H1 (cell line): Measurements from ENCODE around the gene FAM241A. TPM values are rescaled to one million over a fixed set of nuclear protein-coding genes. Genes with fewer than 3 reads are reported as not detected.

Experiments used
- CTCF ChIA-PET: fragments of 300-600 bp; sonication (Branson Sonifier 250); formaldehyde crosslinking; loops from one replicate; lab custom pipeline; 2021; ENCODE audit not compliant: partially characterized antibody; lab: Charles Lee
- POLR2A ChIA-PET: fragments of 300-600 bp; sonication (Branson Sonifier 250); formaldehyde crosslinking; loops from one replicate; lab custom pipeline; 2021; ENCODE audit warnings: inconsistent platforms; ENCODE audit not compliant: partially characterized antibody; lab: Charles Lee
- DNase-seq, 2 experiments: peaks; one replicate each; pipeline versions ENCODE4 v3.0.0 to v3.0.0-alpha.2; 2010 to 2022; ENCODE audit warnings: low spot score in 2 of 2, low read depth in 1 of 2, mixed read lengths in 1 of 2
- FAIRE-seq: peaks from 2 replicates; lab custom pipeline; 2011; peaks lifted over from hg19 to GRCh38; lab: Jason Lieb, UNC
- H2AFZ ChIP-seq: 2 replicates; pipeline ENCODE4 v1.8.1; 2012; ENCODE audit warnings: low read length, inconsistent platforms
- H2AK5ac ChIP-seq: 2 replicates; pipeline ENCODE4 v1.6.1; 2013; ENCODE audit warnings: low read depth, low read length
- H2BK120ac ChIP-seq: replicated peaks from 2 replicates; pipeline ENCODE3; 2013; ENCODE audit warnings: low read depth, low read length, inconsistent platforms
- H2BK12ac ChIP-seq: 2 replicates; pipeline ENCODE4 v1.6.1; 2013; ENCODE audit warnings: low read depth, low read length
- H2BK15ac ChIP-seq: 2 replicates; pipeline ENCODE4 v1.6.1; 2013; ENCODE audit warnings: low read length
- H2BK20ac ChIP-seq: 2 replicates; pipeline ENCODE4 v1.6.1; 2013; ENCODE audit warnings: low read length
- H2BK5ac ChIP-seq: 2 replicates; pipeline ENCODE4 v1.6.1; 2013; ENCODE audit warnings: low read depth, low read length
- H3K14ac ChIP-seq: 2 replicates; pipeline ENCODE4 v1.6.1; 2013; ENCODE audit warnings: inconsistent platforms; ENCODE audit not compliant: insufficient read length
- H3K18ac ChIP-seq: 2 replicates; pipeline ENCODE4 v1.6.1; 2013; ENCODE audit warnings: low read length; ENCODE audit errors: extremely low read depth
- H3K23ac ChIP-seq: 2 replicates; pipeline ENCODE4 v1.6.1; 2013; ENCODE audit warnings: inconsistent platforms; ENCODE audit not compliant: insufficient read length
- H3K23me2 ChIP-seq: 2 replicates; pipeline ENCODE4 v1.6.1; 2013; ENCODE audit warnings: low read depth, low read length
- H3K27ac ChIP-seq: 2 replicates; pipeline ENCODE4 v1.6.1; 2011; ENCODE audit warnings: low read depth, low read length, inconsistent platforms
- H3K27me3 ChIP-seq, 4 experiments: replicated peaks in 1 of 4; 1 replicate in 1 of 4; 2 replicates in 3 of 4; pipeline versions ENCODE4 v1.6.1 to v1.8.1; 2011 to 2013; ENCODE audit warnings: low read length in 3 of 4, mild to moderate bottlenecking in 3 of 4, inconsistent platforms in 2 of 4, mixed read lengths in 2 of 4, moderate library complexity in 1 of 4; ENCODE audit not compliant: control insufficient read depth in 3 of 4, insufficient read depth in 3 of 4; ENCODE audit errors: extremely low read depth in 1 of 4
- H3K36me3 ChIP-seq, 4 experiments: 2 replicates each; pipeline versions ENCODE4 v1.6.1 to v1.8.1; 2011 to 2013; ENCODE audit warnings: mild to moderate bottlenecking in 4 of 4, low read length in 3 of 4, moderate library complexity in 2 of 4, control low read depth in 1 of 4, inconsistent platforms in 1 of 4; ENCODE audit not compliant: insufficient read depth in 4 of 4, control insufficient read depth in 2 of 4
- H3K4ac ChIP-seq: replicated peaks from 2 replicates; pipeline ENCODE3; 2013; ENCODE audit warnings: low read length, low read depth, mixed read lengths, inconsistent platforms; ENCODE audit not compliant: insufficient read length
- H3K4me1 ChIP-seq, 4 experiments: replicated peaks in 1 of 4; 1 replicate in 1 of 4; 2 replicates in 3 of 4; pipeline versions ENCODE4 v1.6.1 to v1.8.1; 2011 to 2013; ENCODE audit warnings: low read length in 3 of 4, inconsistent platforms in 2 of 4, mixed read lengths in 1 of 4; ENCODE audit not compliant: insufficient read depth in 4 of 4, control insufficient read depth in 3 of 4
- H3K4me2 ChIP-seq, 2 experiments: 2 replicates each; pipeline versions ENCODE4 v1.6.1 to v1.8.1; 2011 to 2013; ENCODE audit warnings: low read depth in 2 of 2, low read length in 2 of 2, control low read depth in 1 of 2, inconsistent platforms in 1 of 2, mild to moderate bottlenecking in 1 of 2; ENCODE audit not compliant: insufficient read depth in 1 of 2
- H3K4me3 ChIP-seq, 4 experiments: fragments of 200-600, 300-600 bp in 1 of 4; sonication (generic), shearing (Covaris generic), sonication (Bioruptor Twin) in 1 of 4; 2 replicates each; pipeline versions ENCODE4 v1.5.1 to v1.8.1; 2011 to 2016; ENCODE audit warnings: low read length in 4 of 4, low read depth in 3 of 4, control low read depth in 2 of 4, inconsistent platforms in 2 of 4, mild to moderate bottlenecking in 2 of 4, mixed read lengths in 1 of 4, moderate library complexity in 1 of 4; ENCODE audit not compliant: insufficient read depth in 2 of 4; ENCODE audit errors: extremely low read depth in 1 of 4
- H3K56ac ChIP-seq: replicated peaks from 2 replicates; pipeline ENCODE3; 2013; ENCODE audit warnings: low read depth, mild to moderate bottlenecking, mixed read lengths, low read length, inconsistent platforms; ENCODE audit not compliant: insufficient read length
- H3K79me1 ChIP-seq: 2 replicates; pipeline ENCODE4 v1.6.1; 2013; ENCODE audit warnings: low read depth, low read length, control low read depth
- H3K79me2 ChIP-seq, 2 experiments: 2 replicates each; pipeline versions ENCODE4 v1.6.1 to v1.8.1; 2012 to 2013; ENCODE audit warnings: low read length in 2 of 2, mild to moderate bottlenecking in 2 of 2, inconsistent platforms in 1 of 2; ENCODE audit not compliant: insufficient read depth in 2 of 2, control insufficient read depth in 1 of 2
- H3K9ac ChIP-seq, 4 experiments: replicated peaks in 1 of 4; 1 replicate in 1 of 4; 2 replicates in 3 of 4; pipeline versions ENCODE4 v1.6.1 to v1.8.1; 2011 to 2013; ENCODE audit warnings: low read depth in 3 of 4, low read length in 3 of 4, control low read depth in 2 of 4, mild to moderate bottlenecking in 2 of 4, moderate library complexity in 2 of 4, inconsistent platforms in 1 of 4; ENCODE audit errors: extremely low read depth in 1 of 4
- H3K9me3 ChIP-seq, 2 experiments: 2 replicates each; pipeline versions ENCODE4 v1.6.1 to v1.8.1; 2012 to 2013; ENCODE audit warnings: mild to moderate bottlenecking in 2 of 2, moderate library complexity in 2 of 2, control low read depth in 1 of 2, inconsistent platforms in 1 of 2, low read depth in 1 of 2, low read length in 1 of 2, mixed read lengths in 1 of 2; ENCODE audit not compliant: insufficient read depth in 2 of 2
- H4K20me1 ChIP-seq, 2 experiments: replicated peaks in 1 of 2; 2 replicates each; pipeline versions ENCODE3 to v1.8.1; 2011 to 2013; ENCODE audit warnings: inconsistent platforms in 2 of 2, low read length in 2 of 2, mild to moderate bottlenecking in 1 of 2; ENCODE audit not compliant: insufficient read depth in 2 of 2, control insufficient read depth in 1 of 2
- H4K5ac ChIP-seq: 2 replicates; pipeline ENCODE4 v1.6.1; 2013; ENCODE audit warnings: low read length, low read depth, mixed read lengths, inconsistent platforms; ENCODE audit not compliant: insufficient read length
- H4K8ac ChIP-seq: 2 replicates; pipeline ENCODE4 v1.8.0; 2013; ENCODE audit warnings: mild to moderate bottlenecking, moderate library complexity, low read length, inconsistent platforms; ENCODE audit not compliant: insufficient read depth; ENCODE audit errors: extremely low read depth
- H4K91ac ChIP-seq: replicated peaks from 2 replicates; pipeline ENCODE3; 2013; ENCODE audit warnings: low read length, mixed read lengths, inconsistent platforms; ENCODE audit not compliant: insufficient read length
- BCL11A ChIP-seq, 2 experiments: IDR thresholded peaks; one replicate each; pipeline ENCODE4 v1.6.1; 2011; ENCODE audit warnings: low read depth in 2 of 2, low read length in 2 of 2, mild to moderate bottlenecking in 2 of 2
- BRCA1 ChIP-seq: IDR thresholded peaks from 2 replicates; pipeline ENCODE4 v1.6.1; 2012; ENCODE audit warnings: low read depth, low read length, improper control_type of control experiment
- CHD1 ChIP-seq: IDR thresholded peaks from 2 replicates; pipeline ENCODE4 v1.6.1; 2012; ENCODE audit warnings: low read depth, low read length, improper control_type of control experiment
- CREB1 ChIP-seq: IDR thresholded peaks from 2 replicates; pipeline ENCODE4 v1.6.1; 2012; ENCODE audit warnings: inconsistent platforms
- CTBP2 ChIP-seq: IDR thresholded peaks from 2 replicates; pipeline ENCODE4 v1.7.0; 2011; ENCODE audit warnings: borderline replicate concordance, mild to moderate bottlenecking, moderate library complexity, mixed read lengths, low read length; ENCODE audit not compliant: insufficient read depth, insufficient read length
- HDAC2 ChIP-seq, 2 experiments: fragments of 300-600 bp in 1 of 2; sonication (generic) in 1 of 2; IDR thresholded peaks; 2 replicates each; pipeline ENCODE4 v1.6.1; 2011 to 2012; ENCODE audit warnings: low read depth in 2 of 2, low read length in 2 of 2, mild to moderate bottlenecking in 2 of 2, moderate library complexity in 2 of 2, borderline replicate concordance in 1 of 2, inconsistent platforms in 1 of 2
- JUN ChIP-seq: IDR thresholded peaks from 2 replicates; pipeline ENCODE4 v1.6.1; 2011; ENCODE audit warnings: low read depth, mild to moderate bottlenecking, improper control_type of control experiment, low read length
- POLR2A ChIP-seq, 2 experiments: IDR thresholded peaks; 1 replicate in 1 of 2; 2 replicates in 1 of 2; pipeline ENCODE4 v1.6.1; 2011; ENCODE audit warnings: low read depth in 2 of 2, low read length in 2 of 2, mild to moderate bottlenecking in 2 of 2; ENCODE audit errors: control extremely low read depth in 1 of 2
- POLR2AphosphoS5 ChIP-seq: IDR thresholded peaks from 2 replicates; pipeline ENCODE4 v1.6.1; 2011; ENCODE audit warnings: low read depth, low read length
- POU5F1 ChIP-seq: IDR thresholded peaks from 2 replicates; pipeline ENCODE4 v1.6.1; 2011; ENCODE audit warnings: low read depth, mild to moderate bottlenecking, low read length, moderate library complexity
- RAD21 ChIP-seq, 2 experiments: IDR thresholded peaks in 1 of 2; conservative IDR thresholded peaks in 1 of 2; 2 replicates each; pipeline ENCODE4 v1.6.1; 2011; ENCODE audit warnings: low read depth in 2 of 2, low read length in 2 of 2, improper control_type of control experiment in 1 of 2, inconsistent platforms in 1 of 2, mild to moderate bottlenecking in 1 of 2, moderate library complexity in 1 of 2
- SP1 ChIP-seq: IDR thresholded peaks from 2 replicates; pipeline ENCODE4 v1.6.1; 2011; ENCODE audit warnings: low read depth, low read length
- TAF7 ChIP-seq: optimal IDR thresholded peaks from 2 replicates; pipeline ENCODE3; 2011; ENCODE audit warnings: low read depth, mild to moderate bottlenecking, inconsistent platforms, low read length, moderate library complexity, borderline replicate concordance
- YY1 ChIP-seq: IDR thresholded peaks from 2 replicates; pipeline ENCODE4 v1.6.1; 2011; ENCODE audit warnings: low read depth, mild to moderate bottlenecking, low read length
- WGBS, 2 experiments: shearing (Covaris generic) in 1 of 2; methylation state at CpG; one replicate each; pipeline versions ENCODE4 v1.1.6 to v1.1.7; 2013 to 2015; ENCODE audit warnings: low lambda C conversion rate in 2 of 2, mixed read lengths in 2 of 2, inconsistent platforms in 1 of 2, low coverage in 1 of 2, missing lambda C conversion rate in 1 of 2; ENCODE audit not compliant: insufficient replicate concordance in 2 of 2, insufficient coverage in 1 of 2, insufficient read length in 1 of 2; ENCODE audit errors: extremely low coverage in 1 of 2, missing lambda C conversion rate in 1 of 2; 5-methylcytosine and 5-hydroxymethylcytosine counted together
- polyA plus RNA-seq, 7 experiments: library from polyadenylated mRNA; depleted of rRNA in 3 of 7; stranded (reverse) in 5 of 7; unstranded in 2 of 7; fragments of >200 nt in 5 of 7; fragments of 200-250 nt in 2 of 7; gene quantifications; 1 replicate in 5 of 7; 2 replicates in 1 of 7; 4 replicates in 1 of 7; pipeline versions ENCODE4 v1.2.1 to v1.2.3, GENCODE V29; 2011 to 2013; ENCODE audit warnings: missing spikeins in 2 of 7, mixed read lengths in 2 of 7
- total RNA-seq: library from RNA; stranded (reverse); fragmentation: NEBNext Ultra II Directional; extraction: Animal tissue kit (Norgen Biotek cat#: 25700); gene quantifications from 2 replicates; pipeline ENCODE4 v1.2.1, GENCODE V29; 2021
- TF ChIP-seq, protein P1 (sequence below): IDR thresholded peaks from 2 replicates; pipeline ENCODE4 v1.6.1; 2012; ENCODE audit warnings: inconsistent platforms

FAM241A gene
- total and polyA plus RNA-seq, 2 of the 8 experiments (the other 6 are each of a cell fraction or from before 2014, with no cell fraction given), result 0.20 to 0.73 TPM

DNA sequence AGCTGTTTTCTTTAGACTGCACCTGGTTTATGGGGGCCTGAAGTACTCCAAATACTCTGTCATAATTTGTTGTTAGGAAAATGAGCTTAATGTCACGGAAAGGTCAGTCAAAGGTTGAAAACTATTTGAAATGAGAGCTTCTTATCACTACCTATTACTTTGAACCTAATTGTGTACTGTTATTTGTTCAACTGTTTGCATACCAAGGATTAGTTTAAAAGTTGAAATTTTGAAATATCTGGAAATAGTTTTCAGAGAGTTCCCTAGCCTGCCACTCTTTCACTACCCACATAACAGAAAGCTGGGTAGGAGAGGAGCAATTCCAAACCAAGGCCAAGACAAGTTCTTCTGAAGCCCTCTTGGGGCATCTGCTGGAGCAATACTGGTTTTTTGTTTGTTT, 58.3 kb downstream of the FAM241A start:
- CTCF ChIA-PET, result interaction anchor here (0.9 to 1.8 kb wide), 3 partner anchors 10 to 118 kb away, joined by 3 to 4 read pairs (median 3); no protein-coding TSS in a partner anchor
- POLR2A ChIA-PET, result no interaction called here
- TF ChIP-seq JUN (no peak), RAD21 (IDR thresholded peaks at IDR 0.05 in 1 of 2, conservative IDR thresholded peaks at IDR 0.05 in 1 of 2; ENCODE audit: low read depth in 2 of 2, low read length in 2 of 2) (no peak), HDAC2 (IDR thresholded peaks at IDR 0.05; ENCODE audit: borderline replicate concordance in 1 of 2, low read depth in 2 of 2, low read length in 2 of 2) (no peak), BCL11A (IDR thresholded peaks at IDR 0.05; ENCODE audit: low read depth in 2 of 2, low read length in 2 of 2) (no peak), CHD1 (no peak), SP1 (no peak), POU5F1 (no peak), CTBP2 (no peak), POLR2AphosphoS5 (no peak), POLR2A (IDR thresholded peaks at IDR 0.05; ENCODE audit: control extremely low read depth in 1 of 2, low read depth in 2 of 2, low read length in 2 of 2) (no peak), TAF7 (no peak), CREB1 (no peak), YY1 (no peak), BRCA1 (no peak)
- TF ChIP-seq, protein P1, sequence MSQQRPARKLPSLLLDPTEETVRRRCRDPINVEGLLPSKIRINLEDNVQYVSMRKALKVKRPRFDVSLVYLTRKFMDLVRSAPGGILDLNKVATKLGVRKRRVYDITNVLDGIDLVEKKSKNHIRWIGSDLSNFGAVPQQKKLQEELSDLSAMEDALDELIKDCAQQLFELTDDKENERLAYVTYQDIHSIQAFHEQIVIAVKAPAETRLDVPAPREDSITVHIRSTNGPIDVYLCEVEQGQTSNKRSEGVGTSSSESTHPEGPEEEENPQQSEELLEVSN, result no peak

More for the DNA sequence above, 58.3 kb downstream of the FAM241A start:
- no peak for FAIRE-seq
- Histone ChIP-seq H3K27ac (no peak overlapping the region), H3K9ac (no peak overlapping the region), H3K4me1 (peaks cover 0 to 6% (median 1%) of the 10 kb centered on the region in 4 experiments; a peak in 2 of 7 replicates), H3K79me1 (no peaks in the 10 kb centered on the region), H2BK5ac (no peak overlapping the region), H4K8ac (no peak overlapping the region), H3K4ac (no peak overlapping the region), H3K36me3 (no peaks in the 10 kb centered on the region), H4K20me1 (no peaks in the 10 kb centered on the region), H3K14ac (no peak overlapping the region), H3K23me2 (no peaks in the 10 kb centered on the region), H3K23ac (no peak overlapping the region), H2AK5ac (no peak overlapping the region), H2BK20ac (no peak overlapping the region), H3K79me2 (no peaks in the 10 kb centered on the region), H3K18ac (no peak overlapping the region), H2BK120ac (no peak overlapping the region), H4K5ac (no peak overlapping the region), H2BK12ac (no peak overlapping the region), H2AFZ (no peak overlapping the region), H3K27me3 (no peaks in the 10 kb centered on the region), H3K4me3 (no peak overlapping the region), H3K4me2 (no peak overlapping the region), H4K91ac (no peak overlapping the region), H3K56ac (no peak overlapping the region), H2BK15ac (no peak overlapping the region), H3K9me3 (no peaks in the 10 kb centered on the region)
- no peak for DNase-seq
- 86% methylated on average over 1 of the region's 1 CpG; no CpG with 5 or more reads in 1 of the 2 experiments for whole genome bisulfite sequencing, 2 experiments
